Ishikawa (cell line): ENCODE data around the gene ARFGEF3.

ENCODE experiments used
- CEBPB ChIP-seq: IDR thresholded peaks from 2 replicates; pipeline ENCODE4 v1.6.1; 2012
- CREB1 ChIP-seq: IDR thresholded peaks from 2 replicates; pipeline ENCODE4 v1.6.1; 2012; ENCODE audit warnings: low read depth
- EGR1 ChIP-seq: IDR thresholded peaks from 2 replicates; pipeline ENCODE4 v1.6.1; 2012
- EP300 ChIP-seq: IDR thresholded peaks from 2 replicates; pipeline ENCODE4 v1.6.1; 2012; ENCODE audit warnings: borderline replicate concordance
- FOXM1 ChIP-seq: IDR thresholded peaks from 2 replicates; pipeline ENCODE4 v1.6.1; 2012; ENCODE audit warnings: low read depth, borderline replicate concordance
- MAX ChIP-seq: IDR thresholded peaks from 2 replicates; pipeline ENCODE4 v1.6.1; 2012
- NFIC ChIP-seq: IDR thresholded peaks from 2 replicates; pipeline ENCODE4 v1.6.1; 2012
- RAD21 ChIP-seq: IDR thresholded peaks from 2 replicates; pipeline ENCODE4 v1.6.1; 2012; ENCODE audit warnings: low read depth
- REST ChIP-seq: IDR thresholded peaks from 2 replicates; pipeline ENCODE4 v1.6.1; 2012; ENCODE audit warnings: low read depth, mild to moderate bottlenecking
- TAF1 ChIP-seq: IDR thresholded peaks from 2 replicates; pipeline ENCODE4 v1.6.1; 2012; ENCODE audit warnings: low read depth, mild to moderate bottlenecking
- TCF12 ChIP-seq: IDR thresholded peaks from 2 replicates; pipeline ENCODE4 v1.6.1; 2012; ENCODE audit warnings: low read depth
- TEAD4 ChIP-seq: IDR thresholded peaks from 2 replicates; pipeline ENCODE4 v1.6.1; 2012
- USF1 ChIP-seq: IDR thresholded peaks from 2 replicates; pipeline ENCODE4 v1.6.1; 2012
- YY1 ChIP-seq: IDR thresholded peaks from 2 replicates; pipeline ENCODE4 v1.6.1; 2012; ENCODE audit warnings: low read depth
- ZBTB7A ChIP-seq: IDR thresholded peaks from 2 replicates; pipeline ENCODE4 v1.6.1; 2012; ENCODE audit warnings: low read depth

Gene ARFGEF3

GRCh38 chr6:138349891-138350290, 188.2 kb downstream of the ARFGEF3 start:
- TF ChIP-seq CEBPB, result no peak
- no peak for TF ChIP-seq TAF1
- TF ChIP-seq REST, result no peak
- no peak for TF ChIP-seq NFIC
- no peak for TF ChIP-seq ZBTB7A
- no peak for TF ChIP-seq USF1
- TF ChIP-seq FOXM1, result no peak

GRCh38 chr6:138357928-138358327, 196.2 kb downstream of the ARFGEF3 start:
- TF ChIP-seq RAD21 (no peak), EP300 (no peak), FOXM1 (no peak), NFIC (no peak), REST (no peak), EGR1 (no peak), USF1 (no peak), CEBPB (no peak), TAF1 (no peak), TCF12 (no peak), MAX (no peak), CREB1 (no peak), YY1 (no peak), ZBTB7A (no peak), TEAD4 (no peak)

GRCh38 chr6:138370631-138371451, 209.1 kb downstream of the ARFGEF3 start:
- TF ChIP-seq FOXM1 (no peak), TCF12 (no peak), NFIC (no peak), YY1 (no peak), TEAD4 (no peak), MAX (no peak), TAF1 (no peak), CREB1 (no peak), EGR1 (no peak), REST (no peak), ZBTB7A (no peak), RAD21 (no peak), USF1 (no peak), EP300 (no peak), CEBPB (no peak)

GRCh38 chr6:138371452-138371711, 209.6 kb downstream of the ARFGEF3 start:
- no peak for TF ChIP-seq REST
- TF ChIP-seq EGR1, result no peak
